Uterus (tissue), 4 donors: ENCODE measurements around the gene INPP5F. TPM values are rescaled to one million over a fixed set of nuclear protein-coding genes. Genes with fewer than 3 reads are reported as not detected.

Experiments used
- DNase-seq, 2 donors: peaks; one replicate each; pipeline ENCODE4 v3.0.0-alpha.2; 2019 to 2020
- H3K27ac ChIP-seq, 2 donors: fragments of 200-600 bp; sonication (generic); 1 replicate in 1 of 2; 2 replicates in 1 of 2; pipeline ENCODE4 v1.5.1; 2016 to 2018
- H3K27me3 ChIP-seq, 2 donors: fragments of 200-600 bp; sonication (generic); one replicate each; pipeline ENCODE4 v1.5.1; 2018 to 2019; ENCODE audit warnings: control low read depth in 1 of 2
- H3K36me3 ChIP-seq, 2 donors: fragments of 200-600 bp; sonication (generic); one replicate each; pipeline ENCODE4 v1.5.1; 2019; ENCODE audit warnings: control low read depth in 1 of 2
- H3K4me1 ChIP-seq, 2 donors: fragments of 200-600 bp; sonication (generic); one replicate each; pipeline ENCODE4 v1.5.1; 2018 to 2019; ENCODE audit warnings: control low read depth in 1 of 2
- H3K4me3 ChIP-seq, 2 donors: fragments of 200-600 bp; sonication (generic); 1 replicate in 1 of 2; 2 replicates in 1 of 2; pipeline ENCODE4 v1.5.1; 2018 to 2019; ENCODE audit warnings: mild to moderate bottlenecking in 1 of 2
- H3K9me3 ChIP-seq, 2 donors: fragments of 200-600 bp; sonication (generic); one replicate each; pipeline ENCODE4 v1.5.1; 2019; ENCODE audit warnings: control low read depth in 1 of 2
- POLR2A ChIP-seq, 2 donors: fragments of 450-650 bp; IDR thresholded peaks; one replicate each; pipeline ENCODE4 v1.6.1; 2016; ENCODE audit warnings: antibody characterized with exemption in 2 of 2, mild to moderate bottlenecking in 1 of 2, moderate library complexity in 1 of 2
- intact Hi-C: fragments of 100-400 bp; cut with DNase I; formaldehyde crosslinking; loops from one replicate; pipeline ENCODE4 v1.15.1; 2023; ENCODE audit warnings: low total_unique reads
- total RNA-seq, 4 donors: library from RNA; depleted of rRNA in 3 of 4; stranded (reverse); fragments of >200 nt in 3 of 4; gene quantifications; one replicate each; pipeline versions ENCODE4 v1.1.0 to v1.2.4, GENCODE V29; 2014 to 2023
- TF ChIP-seq, protein P1 (sequence below), 4 experiments: fragments of 200-600 bp in 2 of 4; fragments of 450-650 bp in 2 of 4; sonication (generic) in 2 of 4; IDR thresholded peaks; one replicate each; pipeline ENCODE4 v1.5.1; 2016 to 2019; ENCODE audit warnings: antibody characterized with exemption in 4 of 4, mild to moderate bottlenecking in 2 of 4, moderate library complexity in 1 of 4
- donor health status: DM: yes; HTN: yes; CAD: no.

INPP5F gene
- total RNA-seq, 4 donors from 2014 or later, result 14.3 to 67.3 (median 27.8) TPM

DNA sequence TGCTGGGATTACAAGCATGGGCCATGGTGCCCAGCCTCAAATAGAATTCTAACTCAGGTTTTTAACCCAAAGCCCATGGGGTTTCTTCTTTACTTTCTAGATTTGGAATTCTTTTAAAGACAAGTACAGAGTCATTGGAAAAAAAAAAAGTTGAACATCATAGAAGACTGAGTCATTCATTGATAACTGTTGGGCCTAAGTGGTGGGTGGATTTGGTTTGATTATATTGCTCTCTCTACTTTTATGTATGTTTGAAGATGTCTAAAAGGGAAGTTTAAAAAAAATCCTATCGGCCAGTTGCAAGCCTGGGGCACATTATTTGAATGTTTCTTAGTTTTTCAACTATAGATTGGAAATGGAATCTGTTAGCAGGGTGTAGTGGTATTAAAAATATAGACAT, 49.7 kb downstream of the INPP5F start:
- intact Hi-C loops, result no loop called here
- Histone ChIP-seq H3K27ac (no peak overlapping the region), H3K9me3 (no peaks in the 10 kb centered on the region), H3K4me3 (no peak overlapping the region), H3K27me3 (no peaks in the 10 kb centered on the region), H3K4me1 (peaks cover 0 to 10% of the 10 kb centered on the region in 2 donors), H3K36me3 (no peaks in the 10 kb centered on the region)
- no peak for TF ChIP-seq POLR2A (IDR thresholded peaks at IDR 0.05)
- TF ChIP-seq, protein P1, sequence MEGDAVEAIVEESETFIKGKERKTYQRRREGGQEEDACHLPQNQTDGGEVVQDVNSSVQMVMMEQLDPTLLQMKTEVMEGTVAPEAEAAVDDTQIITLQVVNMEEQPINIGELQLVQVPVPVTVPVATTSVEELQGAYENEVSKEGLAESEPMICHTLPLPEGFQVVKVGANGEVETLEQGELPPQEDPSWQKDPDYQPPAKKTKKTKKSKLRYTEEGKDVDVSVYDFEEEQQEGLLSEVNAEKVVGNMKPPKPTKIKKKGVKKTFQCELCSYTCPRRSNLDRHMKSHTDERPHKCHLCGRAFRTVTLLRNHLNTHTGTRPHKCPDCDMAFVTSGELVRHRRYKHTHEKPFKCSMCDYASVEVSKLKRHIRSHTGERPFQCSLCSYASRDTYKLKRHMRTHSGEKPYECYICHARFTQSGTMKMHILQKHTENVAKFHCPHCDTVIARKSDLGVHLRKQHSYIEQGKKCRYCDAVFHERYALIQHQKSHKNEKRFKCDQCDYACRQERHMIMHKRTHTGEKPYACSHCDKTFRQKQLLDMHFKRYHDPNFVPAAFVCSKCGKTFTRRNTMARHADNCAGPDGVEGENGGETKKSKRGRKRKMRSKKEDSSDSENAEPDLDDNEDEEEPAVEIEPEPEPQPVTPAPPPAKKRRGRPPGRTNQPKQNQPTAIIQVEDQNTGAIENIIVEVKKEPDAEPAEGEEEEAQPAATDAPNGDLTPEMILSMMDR (IDR thresholded peaks at IDR 0.05), result no peak
- no peak for DNase-seq

DNA sequence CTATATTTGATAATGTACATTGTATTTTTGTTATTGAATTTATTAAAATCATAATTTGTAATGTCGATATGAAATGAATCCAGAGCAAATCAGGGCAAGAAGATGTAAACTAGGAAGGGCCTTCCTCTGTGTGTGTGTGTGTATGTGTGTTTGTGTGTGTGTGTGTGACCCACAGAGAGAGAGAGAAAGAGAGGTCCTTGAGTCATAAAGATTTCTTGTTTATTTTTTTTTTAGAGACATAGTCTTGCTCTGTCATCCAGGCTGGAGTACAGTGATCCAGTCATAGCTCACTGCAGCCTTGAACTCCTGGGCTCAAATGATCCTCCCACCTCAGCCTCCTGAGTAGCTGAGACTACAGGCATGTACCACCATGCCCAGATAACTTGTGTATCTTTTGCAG, 50.7 kb downstream of the INPP5F start:
- Histone ChIP-seq H3K27me3 (no peaks in the 10 kb centered on the region), H3K27ac (no peak overlapping the region), H3K36me3 (no peaks in the 10 kb centered on the region), H3K9me3 (no peaks in the 10 kb centered on the region), H3K4me3 (no peak overlapping the region), H3K4me1 (no peaks in the 10 kb centered on the region)
- no peak for TF ChIP-seq POLR2A (IDR thresholded peaks at IDR 0.05)
- TF ChIP-seq, protein P1 (IDR thresholded peaks at IDR 0.05), result no peak
- DNase-seq, result no peak
- intact Hi-C loops, result no loop called here

DNA sequence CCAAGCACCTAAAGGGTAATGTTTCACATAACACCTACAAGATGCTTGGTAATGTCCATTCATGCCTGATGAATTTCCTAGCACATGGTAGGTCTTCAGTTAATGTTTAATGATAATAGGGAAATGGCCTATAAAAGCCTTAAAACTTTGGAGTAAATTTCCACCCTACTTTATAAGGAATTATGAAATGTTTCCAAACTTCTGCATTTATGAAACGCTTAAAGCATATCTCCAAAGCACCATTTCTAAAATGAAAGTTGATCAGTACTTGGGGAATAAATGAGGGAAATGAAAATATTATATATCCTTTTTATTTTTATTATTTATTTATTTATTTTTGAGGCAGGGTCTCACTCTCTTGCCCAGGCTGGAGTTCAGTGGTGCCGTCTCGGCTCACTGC, 51.8 kb downstream of the INPP5F start:
- H3K4me3 ChIP-seq, result no peak overlapping the region
- no peak overlapping the region for H3K27ac ChIP-seq
- TF ChIP-seq, protein P1 (IDR thresholded peaks at IDR 0.05), result no peak
- no peak for TF ChIP-seq POLR2A (IDR thresholded peaks at IDR 0.05)
- no peak for DNase-seq
- no peaks in the 10 kb centered on the region for H3K4me1 ChIP-seq
- no peaks in the 10 kb centered on the region for H3K36me3 ChIP-seq
- intact Hi-C loops, result no loop called here
- no peaks in the 10 kb centered on the region for H3K27me3 ChIP-seq
- H3K9me3 ChIP-seq, result no peaks in the 10 kb centered on the region

DNA sequence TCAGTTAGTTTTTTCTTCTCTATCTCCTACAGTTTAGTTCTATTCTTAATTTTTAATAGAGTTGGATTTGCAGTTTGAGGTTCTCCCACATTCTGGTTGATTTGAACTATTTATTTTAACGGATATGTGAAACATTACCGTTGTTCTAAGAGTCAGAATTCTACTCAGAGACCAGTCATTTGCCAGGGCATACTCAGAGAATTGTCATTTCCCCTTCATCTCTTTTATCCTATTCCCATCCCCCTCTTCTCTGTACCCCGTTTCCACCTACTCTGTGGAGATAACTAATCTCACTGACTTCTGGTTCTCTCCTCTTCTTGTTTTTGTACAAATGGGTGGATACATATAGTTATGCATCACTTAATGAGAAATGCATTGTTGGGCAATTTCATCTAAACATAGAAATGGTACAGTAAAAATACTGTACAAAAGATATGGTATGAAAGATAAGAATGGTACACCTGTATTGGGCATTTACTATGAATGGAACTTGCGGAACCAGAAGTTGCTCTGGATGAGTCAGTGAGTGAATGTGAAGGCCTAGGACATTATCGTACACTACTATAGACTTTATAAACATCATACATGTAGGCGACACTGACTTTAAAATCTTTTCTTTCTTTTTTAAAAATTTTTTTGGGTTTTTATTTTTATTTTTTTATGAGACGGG, 53.1 kb downstream of the INPP5F start:
- Histone ChIP-seq H3K9me3 (no peaks in the 10 kb centered on the region), H3K36me3 (no peaks in the 10 kb centered on the region), H3K27ac (no peak overlapping the region), H3K4me1 (no peaks in the 10 kb centered on the region), H3K27me3 (no peaks in the 10 kb centered on the region), H3K4me3 (no peak overlapping the region)
- TF ChIP-seq, protein P1 (IDR thresholded peaks at IDR 0.05), result no peak
- no peak for TF ChIP-seq POLR2A (IDR thresholded peaks at IDR 0.05)
- DNase-seq, result no peak
- intact Hi-C loops, result no loop called here

DNA sequence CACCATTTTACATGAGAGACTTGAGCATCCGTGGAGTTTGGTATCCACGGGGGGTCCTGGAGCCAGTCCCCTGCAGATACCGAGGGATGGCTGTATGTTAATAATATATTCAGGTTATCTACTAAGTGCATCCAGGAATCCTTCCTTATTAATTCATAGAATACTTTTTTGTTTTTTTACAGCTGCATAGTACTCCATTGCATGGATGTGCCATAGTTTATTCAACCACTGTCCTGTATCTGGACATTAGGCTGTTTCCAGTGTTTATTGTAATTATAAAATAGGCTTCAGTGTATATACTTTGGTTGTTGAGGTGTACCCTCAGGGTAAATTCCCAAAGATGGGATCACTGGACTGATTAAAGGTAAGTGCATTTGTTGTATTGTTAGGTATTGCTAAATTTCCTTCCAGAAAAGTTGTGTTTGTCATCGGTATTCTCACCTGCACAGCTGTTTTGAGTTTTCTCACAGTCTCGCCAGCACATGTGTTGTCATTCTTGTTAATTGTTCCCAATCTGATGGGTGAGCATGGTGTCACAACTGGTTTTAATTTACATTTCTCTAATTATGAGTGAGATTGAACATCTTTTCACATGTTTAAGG, 55.1 kb downstream of the INPP5F start:
- TF ChIP-seq, protein P1 (IDR thresholded peaks at IDR 0.05), result no peak
- no peak for TF ChIP-seq POLR2A (IDR thresholded peaks at IDR 0.05)
- H3K4me1 ChIP-seq, result no peaks in the 10 kb centered on the region
- intact Hi-C loops, result no loop called here
- no peaks in the 10 kb centered on the region for H3K36me3 ChIP-seq
- H3K27ac ChIP-seq, result no peak overlapping the region
- H3K4me3 ChIP-seq, result no peak overlapping the region
- no peaks in the 10 kb centered on the region for H3K27me3 ChIP-seq
- H3K9me3 ChIP-seq, result no peaks in the 10 kb centered on the region
- no peak for DNase-seq
